Subcutaneous adipose tissue (tissue), 4 donors: ENCODE measurements around the gene TCEAL1. TPM values are rescaled to one million over a fixed set of nuclear protein-coding genes. Genes with fewer than 3 reads are reported as not detected.

ENCODE experiments used
- CTCF ChIP-seq: fragments of 450-650 bp; IDR thresholded peaks from one replicate; pipeline ENCODE4 v1.5.1; 2016; ENCODE audit warnings: low read depth, mild to moderate bottlenecking, control low read depth, antibody characterized with exemption, moderate library complexity
- total RNA-seq, 4 donors: library from RNA; depleted of rRNA; stranded (reverse); fragments of >200 nt; gene quantifications; one replicate each; pipeline ENCODE4 v1.1.0, GENCODE V29; 2016

Gene TCEAL1, protein sequence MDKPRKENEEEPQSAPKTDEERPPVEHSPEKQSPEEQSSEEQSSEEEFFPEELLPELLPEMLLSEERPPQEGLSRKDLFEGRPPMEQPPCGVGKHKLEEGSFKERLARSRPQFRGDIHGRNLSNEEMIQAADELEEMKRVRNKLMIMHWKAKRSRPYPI
- total RNA-seq = 10 to 100 TPM; 43.7 to 71.6 (median 48.4) TPM

GRCh38 chrX:103628386-103629317, at the start of gene TCEAL1:
Gene TCEAL1, plus strand, starts transcription at chrX:103628975. Its CDS starts 942 bp downstream, at chrX:103629917.
- TF ChIP-seq CTCF = no peak

- TF ChIP-seq CTCF = no peak
Measured at GRCh38 chrX:103584596-103584995, 44.2 kb upstream of the TCEAL1 start.

DNA sequence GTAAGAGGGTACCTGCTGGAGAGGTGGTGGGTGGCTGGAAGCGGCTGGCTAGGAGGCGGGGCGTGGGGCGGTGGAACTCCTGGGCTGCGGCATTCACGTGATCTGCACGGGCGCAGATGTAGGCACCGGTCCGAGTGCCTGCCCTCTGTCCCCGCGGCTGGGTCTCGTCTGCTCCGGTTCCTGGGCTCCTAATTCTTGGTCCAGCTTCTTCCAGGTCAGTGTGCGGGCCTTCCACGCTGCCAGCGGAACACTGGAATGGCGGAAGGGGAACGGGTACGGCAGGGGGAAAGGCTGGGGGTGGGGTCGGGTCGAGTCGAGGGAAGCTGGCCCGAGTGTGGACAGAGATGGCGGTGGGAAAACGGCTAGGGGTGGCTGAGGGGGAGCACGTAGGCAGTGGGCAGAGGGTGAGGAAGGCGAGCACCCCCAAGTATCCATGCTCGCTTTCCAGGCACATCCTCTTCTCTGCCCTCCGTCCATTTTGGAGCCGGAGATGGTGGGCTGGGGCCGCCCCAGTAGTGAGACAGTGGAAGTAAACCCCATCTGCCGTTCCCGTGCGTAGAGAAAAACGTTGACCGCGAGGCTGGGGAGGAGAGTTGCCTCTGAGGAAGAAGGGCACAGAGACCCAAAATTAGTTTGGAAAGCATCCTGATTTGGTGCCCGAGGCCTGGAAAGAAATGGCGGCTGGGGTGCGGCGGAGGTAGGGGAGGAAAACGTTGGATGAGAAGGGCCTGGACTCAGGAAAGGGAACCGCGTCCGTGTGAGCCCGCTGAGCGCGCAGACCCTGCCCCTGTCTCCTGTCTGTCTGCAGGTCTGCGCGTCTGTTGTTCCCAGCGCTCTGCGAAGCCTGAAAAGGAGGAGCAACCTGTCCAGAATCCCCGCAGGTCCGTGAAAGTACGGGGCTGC, 43.1 kb upstream of the TCEAL1 start, which contains the start of gene TCEAL4:
Gene TCEAL4, plus strand, starts transcription at position 105 of the 903 bp plus-strand sequence. CDS start 1,161 bp downstream, outside the sequence.
- no peak for TF ChIP-seq CTCF

DNA sequence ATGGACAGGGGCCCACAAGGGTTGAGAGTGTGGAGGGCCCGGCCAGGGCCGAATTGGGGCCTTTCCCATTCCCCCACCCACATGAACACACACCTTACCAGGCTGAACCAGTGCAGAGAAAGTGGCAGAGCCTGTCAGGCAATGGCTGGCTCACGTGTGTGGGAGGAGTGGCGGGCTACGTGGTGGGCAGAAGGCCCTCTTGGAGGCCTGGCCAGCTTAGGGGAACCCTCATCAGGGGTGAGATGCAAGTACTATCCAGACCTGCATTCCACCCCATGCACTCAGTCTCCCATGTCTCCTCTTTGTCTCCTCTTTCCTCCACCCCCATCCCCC, 42.5 kb upstream of the TCEAL1 start:
- no peak for TF ChIP-seq CTCF

GRCh38 chrX:103586659-103587058, 42.1 kb upstream of the TCEAL1 start:
- no peak for TF ChIP-seq CTCF

GRCh38 chrX:103607364-103608305, 21.1 kb upstream of the TCEAL1 start, which contains the start of gene TCEAL3:
Gene TCEAL3, plus strand, starts transcription at chrX:103607963. Its CDS starts 1,102 bp downstream, at chrX:103609065.
- no peak for TF ChIP-seq CTCF
